Measurements from ENCODE around the gene LMLN. TPM values are rescaled to one million over a fixed set of nuclear protein-coding genes. Genes with fewer than 3 reads are reported as not detected.

Gene LMLN
- total RNA-seq, 1 donor from 2014 or later, result 0.32 TPM

DNA sequence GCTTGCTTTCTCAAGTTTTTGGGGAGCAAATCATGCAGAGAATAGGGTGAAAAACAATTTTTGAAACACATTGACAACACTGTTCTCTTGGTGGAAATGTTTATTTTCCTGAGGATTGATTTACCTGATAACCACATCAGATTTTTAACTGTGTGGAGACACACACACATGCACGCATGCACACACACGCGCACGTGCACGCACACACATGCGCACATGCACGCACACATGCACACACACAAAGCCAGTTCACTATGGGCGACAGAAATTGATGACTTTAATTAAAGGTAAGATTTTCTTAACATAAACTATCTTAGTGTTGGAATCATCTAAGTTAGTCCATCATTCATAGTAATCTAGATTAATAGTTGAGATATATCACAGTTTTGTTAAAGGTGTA lies 15.3 kb downstream of the LMLN start:
- Histone ChIP-seq H3K27ac (no peak overlapping the region), H3K9me3 (no peaks in the 10 kb centered on the region), H3K4me1 (no peaks in the 10 kb centered on the region), H3K4me3 (no peak overlapping the region), H3K36me3 (peaks cover 0 to 12% of the 10 kb centered on the region in 2 donors), H3K27me3 (no peaks in the 10 kb centered on the region)
- TF ChIP-seq, protein P1, sequence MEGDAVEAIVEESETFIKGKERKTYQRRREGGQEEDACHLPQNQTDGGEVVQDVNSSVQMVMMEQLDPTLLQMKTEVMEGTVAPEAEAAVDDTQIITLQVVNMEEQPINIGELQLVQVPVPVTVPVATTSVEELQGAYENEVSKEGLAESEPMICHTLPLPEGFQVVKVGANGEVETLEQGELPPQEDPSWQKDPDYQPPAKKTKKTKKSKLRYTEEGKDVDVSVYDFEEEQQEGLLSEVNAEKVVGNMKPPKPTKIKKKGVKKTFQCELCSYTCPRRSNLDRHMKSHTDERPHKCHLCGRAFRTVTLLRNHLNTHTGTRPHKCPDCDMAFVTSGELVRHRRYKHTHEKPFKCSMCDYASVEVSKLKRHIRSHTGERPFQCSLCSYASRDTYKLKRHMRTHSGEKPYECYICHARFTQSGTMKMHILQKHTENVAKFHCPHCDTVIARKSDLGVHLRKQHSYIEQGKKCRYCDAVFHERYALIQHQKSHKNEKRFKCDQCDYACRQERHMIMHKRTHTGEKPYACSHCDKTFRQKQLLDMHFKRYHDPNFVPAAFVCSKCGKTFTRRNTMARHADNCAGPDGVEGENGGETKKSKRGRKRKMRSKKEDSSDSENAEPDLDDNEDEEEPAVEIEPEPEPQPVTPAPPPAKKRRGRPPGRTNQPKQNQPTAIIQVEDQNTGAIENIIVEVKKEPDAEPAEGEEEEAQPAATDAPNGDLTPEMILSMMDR (IDR thresholded peaks at IDR 0.05), result no peak
- intact Hi-C loops (cut with DNase I), result no loop called here
- DNase-seq (ENCODE audit: low spot score in 2 of 2), result no peak

- Histone ChIP-seq H3K4me1 (no peaks in the 10 kb centered on the region), H3K36me3 (no peaks in the 10 kb centered on the region), H3K4me3 (no peak overlapping the region), H3K27ac (no peak overlapping the region), H3K27me3 (no peaks in the 10 kb centered on the region), H3K9me3 (no peaks in the 10 kb centered on the region)
- intact Hi-C loops (cut with DNase I), result no loop called here
- TF ChIP-seq, protein P1 (IDR thresholded peaks at IDR 0.05), result no peak
- no peak for DNase-seq (ENCODE audit: low spot score in 2 of 2)
Measured at GRCh38 chr3:197983076-197983475, 23.1 kb downstream of the LMLN start.

- Histone ChIP-seq H3K27me3 (no peaks in the 10 kb centered on the region), H3K36me3 (peaks cover 0 to 4% of the 10 kb centered on the region in 2 donors), H3K27ac (no peak overlapping the region), H3K4me1 (no peaks in the 10 kb centered on the region), H3K9me3 (no peaks in the 10 kb centered on the region), H3K4me3 (no peak overlapping the region)
- DNase-seq (ENCODE audit: low spot score in 2 of 2), result no peak
- TF ChIP-seq, protein P1 (IDR thresholded peaks at IDR 0.05), result no peak
- intact Hi-C loops (cut with DNase I), result no loop called here
Measured at GRCh38 chr3:197989651-197990050, 29.6 kb downstream of the LMLN start.

DNA sequence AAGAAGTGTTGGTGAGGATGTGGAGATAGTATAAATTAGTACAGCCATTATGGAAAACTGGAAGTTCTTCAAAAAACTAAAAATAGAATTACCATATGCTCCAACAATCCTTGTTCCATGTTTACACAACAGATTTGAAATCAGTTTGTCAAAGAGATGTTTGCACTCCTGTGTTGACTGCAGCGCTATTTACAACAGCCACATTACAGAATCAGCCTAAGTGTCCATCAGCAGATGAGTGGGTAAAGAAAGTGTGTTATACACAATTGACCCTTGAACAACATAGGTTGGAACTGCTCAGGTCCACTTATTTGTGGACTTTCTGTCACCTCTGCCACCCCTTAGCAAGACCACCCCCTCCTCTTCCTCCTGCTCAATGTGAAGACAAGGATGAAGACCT lies 34.7 kb downstream of the LMLN start:
- Histone ChIP-seq H3K4me1 (no peaks in the 10 kb centered on the region), H3K9me3 (no peaks in the 10 kb centered on the region), H3K27me3 (no peaks in the 10 kb centered on the region), H3K27ac (no peak overlapping the region), H3K4me3 (no peak overlapping the region), H3K36me3 (peaks cover 3 to 4% of the 10 kb centered on the region in 2 donors)
- DNase-seq (ENCODE audit: low spot score in 2 of 2), result no peak
- TF ChIP-seq, protein P1 (IDR thresholded peaks at IDR 0.05), result no peak
- intact Hi-C loops (cut with DNase I), result no loop called here

DNA sequence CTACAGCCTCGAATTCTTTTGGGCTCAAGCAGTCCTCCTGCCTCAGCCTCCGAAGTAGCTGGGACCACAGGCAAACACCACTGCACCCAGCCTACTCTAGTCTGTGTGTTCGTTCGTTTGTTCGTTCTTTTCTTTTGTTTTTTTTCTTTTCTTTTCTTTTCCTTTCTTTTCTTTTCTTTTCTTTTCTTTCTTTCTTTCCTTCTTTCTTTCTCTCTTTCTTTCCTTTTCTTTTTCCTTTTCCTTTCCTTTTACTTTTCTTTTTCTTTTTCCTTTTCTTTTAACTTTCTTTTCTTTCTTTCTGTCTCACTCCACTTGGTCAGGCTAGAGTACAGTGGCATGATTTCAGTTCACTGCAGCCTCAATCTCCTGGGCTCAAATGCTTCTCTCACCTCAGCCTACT lies 36.8 kb downstream of the LMLN start:
- TF ChIP-seq, protein P1 (IDR thresholded peaks at IDR 0.05), result no peak
- DNase-seq (ENCODE audit: low spot score in 2 of 2), result no peak
- Histone ChIP-seq H3K4me1 (no peaks in the 10 kb centered on the region), H3K9me3 (no peaks in the 10 kb centered on the region), H3K27ac (no peak overlapping the region), H3K27me3 (no peaks in the 10 kb centered on the region), H3K4me3 (no peak overlapping the region), H3K36me3 (peaks cover 0 to 3% of the 10 kb centered on the region in 2 donors)
- intact Hi-C loops (cut with DNase I), result no loop called here

- H3K9me3 ChIP-seq, result no peaks in the 10 kb centered on the region
- intact Hi-C loops (cut with DNase I), result no loop called here
- peaks cover 0 to 3% of the 10 kb centered on the region in 2 donors for H3K36me3 ChIP-seq
- no peak for DNase-seq (ENCODE audit: low spot score in 2 of 2)
- H3K4me1 ChIP-seq, result no peaks in the 10 kb centered on the region
- no peak overlapping the region for H3K27ac ChIP-seq
- TF ChIP-seq, protein P1 (IDR thresholded peaks at IDR 0.05), result no peak
- no peaks in the 10 kb centered on the region for H3K27me3 ChIP-seq
- H3K4me3 ChIP-seq, result no peak overlapping the region
Measured at GRCh38 chr3:197997936-197998335, 37.9 kb downstream of the LMLN start.

All from ascending aorta (tissue), 2 donors.